Astrocyte (in vitro differentiated cells and primary cell): ENCODE results near the gene STXBP3. TPM values are rescaled to one million over a fixed set of nuclear protein-coding genes. Genes with fewer than 3 reads are reported as not detected.

Experiments used
- DNase-seq: peaks from one replicate; pipeline ENCODE4 v3.0.0-alpha.2; 2010; ENCODE audit warnings: low read depth
- FAIRE-seq: peaks from 2 replicates; lab custom pipeline; 2011; peaks lifted over from hg19 to GRCh38; lab: Jason Lieb, UNC
- H2AFZ ChIP-seq: 2 replicates; pipeline ENCODE4 v1.6.0; 2012; ENCODE audit warnings: low read depth, low read length, inconsistent platforms
- H3K27ac ChIP-seq: 2 replicates; pipeline ENCODE4 v1.5.1; 2011; ENCODE audit warnings: low read depth, low read length, inconsistent platforms
- H3K27me3 ChIP-seq: 2 replicates; pipeline ENCODE4 v1.6.0; 2011; ENCODE audit warnings: low read length, inconsistent platforms; ENCODE audit not compliant: insufficient read depth
- H3K36me3 ChIP-seq: 2 replicates; pipeline ENCODE4 v1.5.1; 2011; ENCODE audit warnings: low read length, inconsistent platforms; ENCODE audit not compliant: insufficient read depth
- H3K4me1 ChIP-seq: 2 replicates; pipeline ENCODE4 v1.5.1; 2011; ENCODE audit warnings: low read length, inconsistent platforms; ENCODE audit not compliant: insufficient read depth
- H3K4me2 ChIP-seq: 2 replicates; pipeline ENCODE4 v1.6.0; 2012; ENCODE audit warnings: low read length, inconsistent platforms
- H3K4me3 ChIP-seq: 2 replicates; pipeline ENCODE4 v1.5.1; 2011; ENCODE audit warnings: low read depth, mild to moderate bottlenecking, low read length, inconsistent platforms; ENCODE audit not compliant: insufficient read depth
- H3K79me2 ChIP-seq: 2 replicates; pipeline ENCODE4 v1.6.0; 2012; ENCODE audit warnings: mild to moderate bottlenecking, low read length, inconsistent platforms; ENCODE audit not compliant: insufficient read depth
- H3K9ac ChIP-seq: 2 replicates; pipeline ENCODE4 v1.6.0; 2012; ENCODE audit warnings: mild to moderate bottlenecking, low read length, inconsistent platforms
- H3K9me3 ChIP-seq: 2 replicates; pipeline ENCODE4 v1.5.1; 2012; ENCODE audit warnings: low read depth, mild to moderate bottlenecking, low read length, inconsistent platforms; ENCODE audit not compliant: insufficient read depth
- H4K20me1 ChIP-seq: 2 replicates; pipeline ENCODE4 v1.6.0; 2012; ENCODE audit warnings: low read length, inconsistent platforms; ENCODE audit not compliant: insufficient read depth
- H3K27ac Mint-ChIP-seq: one replicate; pipeline ENCODE4 v1.8.0; 2021; ENCODE audit warnings: mild to moderate bottlenecking, mixed read lengths; ENCODE audit not compliant: unreplicated experiment
- H3K27me3 Mint-ChIP-seq: one replicate; pipeline ENCODE4 v1.8.0; 2021; ENCODE audit warnings: low read depth, mixed read lengths; ENCODE audit not compliant: unreplicated experiment
- H3K36me3 Mint-ChIP-seq: one replicate; pipeline ENCODE4 v1.8.0; 2021; ENCODE audit warnings: low read depth, mixed read lengths; ENCODE audit not compliant: unreplicated experiment
- H3K4me1 Mint-ChIP-seq: one replicate; pipeline ENCODE4 v1.8.0; 2021; ENCODE audit warnings: low read depth, mixed read lengths; ENCODE audit not compliant: unreplicated experiment
- H3K4me3 Mint-ChIP-seq: one replicate; pipeline ENCODE4 v1.8.0; 2021; ENCODE audit warnings: mild to moderate bottlenecking, moderate library complexity, mixed read lengths; ENCODE audit not compliant: unreplicated experiment
- H3K9me3 Mint-ChIP-seq: one replicate; pipeline ENCODE4 v1.8.0; 2021; ENCODE audit warnings: mild to moderate bottlenecking, mixed read lengths; ENCODE audit not compliant: unreplicated experiment
- EZH2 ChIP-seq: IDR thresholded peaks from 2 replicates; pipeline ENCODE4 v1.6.1; 2012; ENCODE audit warnings: mild to moderate bottlenecking, low read length, inconsistent platforms; ENCODE audit not compliant: insufficient read depth
- total RNA-seq: library from RNA; stranded (reverse); gene quantifications from 2 replicates; pipeline ENCODE4 v1.2.1, GENCODE V29; 2021
- TF ChIP-seq, protein P1 (sequence below): IDR thresholded peaks from 2 replicates; pipeline ENCODE4 v1.5.1; 2011; ENCODE audit warnings: low read depth, mild to moderate bottlenecking, inconsistent platforms, low read length, moderate library complexity; ENCODE audit not compliant: insufficient read depth

The STXBP3 gene
- total RNA-seq, 1 donor from 2014 or later = 48.5 TPM

DNA sequence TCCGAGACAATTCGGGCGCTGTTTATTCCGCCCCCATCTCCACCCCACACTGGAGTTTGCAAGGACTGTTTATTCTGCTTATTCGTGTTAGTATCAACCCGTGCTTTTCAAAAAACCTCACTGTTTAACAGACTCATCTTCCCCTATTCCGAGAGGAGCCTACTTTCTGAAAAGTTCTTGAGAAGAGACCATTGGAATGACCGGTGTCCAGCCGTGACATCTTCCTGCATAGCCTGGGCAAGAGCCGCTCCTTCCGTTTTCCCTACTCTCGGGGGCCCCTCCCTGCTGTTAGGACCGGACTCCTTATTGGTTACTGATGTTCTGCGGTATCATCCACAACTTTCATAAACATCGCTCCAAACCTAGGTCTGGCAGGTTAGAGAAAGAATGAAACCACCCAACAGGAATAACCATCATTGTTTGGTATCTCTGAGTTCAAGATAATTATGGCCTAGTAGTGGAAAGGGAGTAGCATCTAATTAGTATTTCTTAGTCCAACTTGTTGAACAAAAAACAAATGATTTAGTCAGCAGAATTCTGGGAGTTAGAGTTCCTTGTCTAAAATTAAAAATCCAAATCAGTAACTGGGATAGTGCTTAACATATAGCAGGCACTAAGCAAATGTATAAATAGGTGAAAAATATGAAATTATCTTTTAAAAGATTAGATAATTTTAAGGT lies 837 bp downstream of the STXBP3 start:
- Mint-ChIP-seq H3K36me3 (no peaks in the 10 kb centered on the region), H3K9me3 (no peaks in the 10 kb centered on the region), H3K4me3 (peak overlapping the region; percentile 99)

DNA sequence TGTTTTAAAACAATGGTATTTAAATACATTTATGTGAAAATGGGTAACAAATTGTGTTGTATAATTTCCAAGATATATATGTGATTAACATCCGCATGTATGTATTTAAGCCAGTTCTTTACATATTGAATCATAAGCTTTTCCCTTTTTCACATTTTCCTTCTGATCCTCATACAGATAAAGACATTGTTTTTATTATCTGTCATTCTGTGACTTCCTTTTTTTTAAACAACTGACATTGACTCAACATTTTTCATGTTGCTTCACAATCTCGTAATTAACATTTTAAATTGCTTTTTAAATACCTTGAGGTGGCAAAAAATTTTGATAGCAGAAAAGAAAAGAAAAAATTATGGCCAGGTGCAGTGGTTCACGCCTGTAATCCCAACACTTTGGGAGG lies 1.4 kb downstream of the STXBP3 start:
- TF ChIP-seq EZH2 = no peak
- TF ChIP-seq, protein P1, sequence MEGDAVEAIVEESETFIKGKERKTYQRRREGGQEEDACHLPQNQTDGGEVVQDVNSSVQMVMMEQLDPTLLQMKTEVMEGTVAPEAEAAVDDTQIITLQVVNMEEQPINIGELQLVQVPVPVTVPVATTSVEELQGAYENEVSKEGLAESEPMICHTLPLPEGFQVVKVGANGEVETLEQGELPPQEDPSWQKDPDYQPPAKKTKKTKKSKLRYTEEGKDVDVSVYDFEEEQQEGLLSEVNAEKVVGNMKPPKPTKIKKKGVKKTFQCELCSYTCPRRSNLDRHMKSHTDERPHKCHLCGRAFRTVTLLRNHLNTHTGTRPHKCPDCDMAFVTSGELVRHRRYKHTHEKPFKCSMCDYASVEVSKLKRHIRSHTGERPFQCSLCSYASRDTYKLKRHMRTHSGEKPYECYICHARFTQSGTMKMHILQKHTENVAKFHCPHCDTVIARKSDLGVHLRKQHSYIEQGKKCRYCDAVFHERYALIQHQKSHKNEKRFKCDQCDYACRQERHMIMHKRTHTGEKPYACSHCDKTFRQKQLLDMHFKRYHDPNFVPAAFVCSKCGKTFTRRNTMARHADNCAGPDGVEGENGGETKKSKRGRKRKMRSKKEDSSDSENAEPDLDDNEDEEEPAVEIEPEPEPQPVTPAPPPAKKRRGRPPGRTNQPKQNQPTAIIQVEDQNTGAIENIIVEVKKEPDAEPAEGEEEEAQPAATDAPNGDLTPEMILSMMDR = no peak
- Histone ChIP-seq H3K4me1 (no peaks in the 10 kb centered on the region), H3K27me3 (no peaks in the 10 kb centered on the region), H3K27ac (no peak overlapping the region), H4K20me1 (peaks cover 20% of the 10 kb centered on the region), H3K9me3 (no peaks in the 10 kb centered on the region), H3K9ac (no peak overlapping the region), H3K79me2 (peaks cover 45% of the 10 kb centered on the region), H3K36me3 (peaks cover 2% of the 10 kb centered on the region), H3K4me2 (peak overlapping the region; percentile 86), H2AFZ (no peak overlapping the region), H3K4me3 (no peak overlapping the region)
- H3K9me3 Mint-ChIP-seq = no peaks in the 10 kb centered on the region
- peaks cover 7% of the 10 kb centered on the region for H3K4me1 Mint-ChIP-seq
- no peak overlapping the region for H3K27ac Mint-ChIP-seq
- no peaks in the 10 kb centered on the region for H3K27me3 Mint-ChIP-seq
- H3K36me3 Mint-ChIP-seq = no peaks in the 10 kb centered on the region
- DNase-seq (no peak), FAIRE-seq (no peak)
- peak overlapping the region; percentile 99 for H3K4me3 Mint-ChIP-seq

More for the DNA sequence above, 837 bp downstream of the STXBP3 start:
- FAIRE-seq = no peak
- peak; percentile 83 for DNase-seq
- peak overlapping the region; percentile 82 for H2AFZ ChIP-seq
- H3K27ac ChIP-seq = peak overlapping the region; percentile 96
- Mint-ChIP-seq H3K27me3 (peaks cover 2% of the 10 kb centered on the region), H3K4me1 (peaks cover 7% of the 10 kb centered on the region), H3K27ac (peak overlapping the region; percentile 99)
- H3K36me3 ChIP-seq = peaks cover 2% of the 10 kb centered on the region
- H3K4me2 ChIP-seq = peak overlapping the region; percentile 86
- no peak for TF ChIP-seq EZH2
- TF ChIP-seq, protein P1 = no peak
- H4K20me1 ChIP-seq = peaks cover 20% of the 10 kb centered on the region
- H3K9ac ChIP-seq = peak overlapping the region; percentile 96
- no peaks in the 10 kb centered on the region for H3K9me3 ChIP-seq
- H3K4me1 ChIP-seq = no peaks in the 10 kb centered on the region
- H3K4me3 ChIP-seq = peak overlapping the region; percentile 72
- peaks cover 45% of the 10 kb centered on the region for H3K79me2 ChIP-seq
- peaks cover under 1% of the 10 kb centered on the region for H3K27me3 ChIP-seq

DNA sequence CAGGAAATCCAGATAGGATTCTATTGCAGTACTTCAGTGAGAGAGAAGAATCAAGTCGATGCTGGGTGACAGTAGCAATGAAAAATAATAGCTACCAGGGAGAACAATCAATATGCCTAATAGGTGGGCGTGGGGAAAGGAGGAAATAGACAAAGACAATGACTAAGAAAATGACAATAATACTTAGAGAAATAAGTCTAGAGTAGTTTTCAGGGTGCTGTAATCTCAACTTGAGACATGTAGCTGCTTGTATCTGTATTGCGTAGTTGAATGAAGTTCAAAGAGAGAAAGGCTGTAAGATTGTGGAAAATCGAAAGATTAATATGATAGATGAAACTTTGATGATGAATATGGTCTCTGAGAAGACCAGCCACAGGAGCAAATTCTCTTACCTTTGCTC lies 2.6 kb downstream of the STXBP3 start:
- no peaks in the 10 kb centered on the region for H3K9me3 ChIP-seq
- FAIRE-seq (no peak), DNase-seq (no peak)
- H3K4me2 ChIP-seq = no peak overlapping the region
- peak overlapping the region; percentile 0 for H3K4me3 Mint-ChIP-seq
- H3K4me1 Mint-ChIP-seq = peaks cover 7% of the 10 kb centered on the region
- no peaks in the 10 kb centered on the region for H3K27me3 ChIP-seq
- H3K9me3 Mint-ChIP-seq = no peaks in the 10 kb centered on the region
- H3K4me3 ChIP-seq = no peak overlapping the region
- no peaks in the 10 kb centered on the region for H3K27me3 Mint-ChIP-seq
- H3K27ac Mint-ChIP-seq = no peak overlapping the region
- TF ChIP-seq, protein P1 = no peak
- TF ChIP-seq EZH2 = no peak
- H2AFZ ChIP-seq = no peak overlapping the region
- H3K9ac ChIP-seq = no peak overlapping the region
- no peak overlapping the region for H3K27ac ChIP-seq
- H3K36me3 Mint-ChIP-seq = no peaks in the 10 kb centered on the region
- peaks cover 2% of the 10 kb centered on the region for H3K36me3 ChIP-seq
- peaks cover 45% of the 10 kb centered on the region for H3K79me2 ChIP-seq
- H4K20me1 ChIP-seq = peaks cover 20% of the 10 kb centered on the region
- no peaks in the 10 kb centered on the region for H3K4me1 ChIP-seq
